Measurements from ENCODE around the gene LAMC2. TPM values are rescaled to one million over a fixed set of nuclear protein-coding genes. Genes with fewer than 3 reads are reported as not detected.

The LAMC2 gene
- total RNA-seq, 2 experiments from 2014 or later: not detected

DNA sequence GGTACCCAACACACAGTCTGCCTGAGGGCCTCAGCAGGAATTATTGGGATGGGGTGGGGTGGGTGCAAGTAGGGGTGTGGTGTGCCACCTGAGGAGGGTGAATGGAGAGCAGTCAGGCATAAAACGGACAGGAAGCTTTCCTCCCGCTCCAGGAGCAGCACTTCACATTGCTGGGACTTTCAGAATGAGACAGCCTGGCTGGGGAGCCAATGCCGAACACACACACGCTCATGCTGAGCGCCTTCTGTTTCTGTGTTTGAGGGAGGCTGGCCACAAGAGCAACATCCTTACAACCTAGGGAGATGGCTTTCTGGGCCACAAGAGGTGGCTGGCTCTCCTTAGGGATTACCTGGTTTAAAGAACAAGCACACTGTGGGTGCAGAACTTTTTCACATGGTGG is 98.0 kb downstream of the LAMC2 start:
- ChIA-PET CTCF (interaction anchor here (2.6 kb wide), 1 partner anchor 342 kb away, joined by 8 read pairs; no protein-coding TSS in a partner anchor), POLR2A (no interaction called here)
- Mint-ChIP-seq H3K36me3 (ENCODE audit: low read depth) (no peaks in the 10 kb centered on the region), H3K4me1 (ENCODE audit: low read depth) (no peaks in the 10 kb centered on the region), H3K27ac (no peak overlapping the region), H3K9me3 (no peaks in the 10 kb centered on the region), H3K27me3 (peaks cover 8% of the 10 kb centered on the region), H3K4me3 (no peak overlapping the region)
- TF ChIP-seq, protein P1, sequence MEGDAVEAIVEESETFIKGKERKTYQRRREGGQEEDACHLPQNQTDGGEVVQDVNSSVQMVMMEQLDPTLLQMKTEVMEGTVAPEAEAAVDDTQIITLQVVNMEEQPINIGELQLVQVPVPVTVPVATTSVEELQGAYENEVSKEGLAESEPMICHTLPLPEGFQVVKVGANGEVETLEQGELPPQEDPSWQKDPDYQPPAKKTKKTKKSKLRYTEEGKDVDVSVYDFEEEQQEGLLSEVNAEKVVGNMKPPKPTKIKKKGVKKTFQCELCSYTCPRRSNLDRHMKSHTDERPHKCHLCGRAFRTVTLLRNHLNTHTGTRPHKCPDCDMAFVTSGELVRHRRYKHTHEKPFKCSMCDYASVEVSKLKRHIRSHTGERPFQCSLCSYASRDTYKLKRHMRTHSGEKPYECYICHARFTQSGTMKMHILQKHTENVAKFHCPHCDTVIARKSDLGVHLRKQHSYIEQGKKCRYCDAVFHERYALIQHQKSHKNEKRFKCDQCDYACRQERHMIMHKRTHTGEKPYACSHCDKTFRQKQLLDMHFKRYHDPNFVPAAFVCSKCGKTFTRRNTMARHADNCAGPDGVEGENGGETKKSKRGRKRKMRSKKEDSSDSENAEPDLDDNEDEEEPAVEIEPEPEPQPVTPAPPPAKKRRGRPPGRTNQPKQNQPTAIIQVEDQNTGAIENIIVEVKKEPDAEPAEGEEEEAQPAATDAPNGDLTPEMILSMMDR (IDR thresholded peaks at IDR 0.05): no peak
- intact Hi-C loops (cut with micrococcal nuclease): loop anchor here (5.0 to 10.0 kb wide), 2 partner anchors 338 to 401 kb away; no protein-coding TSS in a partner anchor
- ATAC-seq: no peak
- DNase-seq: no peak

DNA sequence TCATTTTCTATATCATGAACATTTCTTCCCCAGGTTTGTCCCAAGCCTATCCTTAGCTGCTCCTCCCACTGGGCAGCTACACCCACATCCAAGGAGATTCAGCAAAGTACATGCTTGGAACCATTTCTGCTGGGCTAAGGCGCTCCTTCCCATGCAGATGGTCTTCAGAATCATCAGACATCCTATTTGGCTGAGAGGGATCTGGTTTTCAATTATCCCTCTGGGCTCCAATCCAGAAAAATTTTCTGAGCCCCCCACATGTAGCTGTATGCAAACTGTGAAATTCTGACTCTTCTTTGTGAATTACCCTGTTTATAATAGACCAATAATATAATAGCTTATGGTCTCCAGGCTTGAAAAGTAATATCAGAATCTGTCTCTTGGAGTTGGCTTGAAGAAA is 99.2 kb downstream of the LAMC2 start:
- Mint-ChIP-seq H3K9me3 (no peaks in the 10 kb centered on the region), H3K4me3 (no peak overlapping the region), H3K4me1 (ENCODE audit: low read depth) (no peaks in the 10 kb centered on the region), H3K27ac (no peak overlapping the region), H3K36me3 (ENCODE audit: low read depth) (no peaks in the 10 kb centered on the region), H3K27me3 (peaks cover 8% of the 10 kb centered on the region)
- intact Hi-C loops (cut with micrococcal nuclease): loop anchor here (10.0 kb wide), 1 partner anchor 400 kb away; no protein-coding TSS in a partner anchor
- DNase-seq (no peak), ATAC-seq (no peak)
- TF ChIP-seq, protein P1 (IDR thresholded peaks at IDR 0.05): no peak
- CTCF ChIA-PET: no interaction called here
- POLR2A ChIA-PET: no interaction called here

DNA sequence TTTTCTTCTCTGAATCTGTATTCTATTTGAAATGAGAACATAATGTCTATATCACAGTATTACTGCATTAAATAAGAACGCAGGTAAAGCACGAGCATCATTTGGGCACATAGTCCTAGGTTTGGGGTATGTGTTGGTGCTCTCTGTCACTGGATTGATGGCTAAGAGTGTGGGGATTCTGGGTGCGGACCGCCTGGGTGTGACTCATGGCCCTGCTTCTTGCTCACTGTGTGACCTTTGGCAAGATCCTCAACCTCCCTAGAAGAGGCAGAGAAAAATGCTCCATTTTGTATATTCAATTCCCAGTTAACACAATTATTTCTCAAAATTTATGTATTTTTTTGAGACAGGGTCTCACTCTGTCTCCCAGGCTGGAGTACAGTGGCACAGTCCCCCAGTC is 99.7 kb downstream of the LAMC2 start:
- POLR2A ChIA-PET: no interaction called here
- peaks cover 8% of the 10 kb centered on the region for H3K27me3 Mint-ChIP-seq
- no peaks in the 10 kb centered on the region for H3K36me3 Mint-ChIP-seq (ENCODE audit: low read depth)
- H3K4me3 Mint-ChIP-seq: no peak overlapping the region
- no peak overlapping the region for H3K27ac Mint-ChIP-seq
- no peak for ATAC-seq
- no peak for DNase-seq
- no peaks in the 10 kb centered on the region for H3K4me1 Mint-ChIP-seq (ENCODE audit: low read depth)
- no peaks in the 10 kb centered on the region for H3K9me3 Mint-ChIP-seq
- intact Hi-C loops (cut with micrococcal nuclease): loop anchor here (10.0 kb wide), 1 partner anchor 399 kb away; no protein-coding TSS in a partner anchor
- TF ChIP-seq, protein P1 (IDR thresholded peaks at IDR 0.05): no peak
- CTCF ChIA-PET: no interaction called here

DNA sequence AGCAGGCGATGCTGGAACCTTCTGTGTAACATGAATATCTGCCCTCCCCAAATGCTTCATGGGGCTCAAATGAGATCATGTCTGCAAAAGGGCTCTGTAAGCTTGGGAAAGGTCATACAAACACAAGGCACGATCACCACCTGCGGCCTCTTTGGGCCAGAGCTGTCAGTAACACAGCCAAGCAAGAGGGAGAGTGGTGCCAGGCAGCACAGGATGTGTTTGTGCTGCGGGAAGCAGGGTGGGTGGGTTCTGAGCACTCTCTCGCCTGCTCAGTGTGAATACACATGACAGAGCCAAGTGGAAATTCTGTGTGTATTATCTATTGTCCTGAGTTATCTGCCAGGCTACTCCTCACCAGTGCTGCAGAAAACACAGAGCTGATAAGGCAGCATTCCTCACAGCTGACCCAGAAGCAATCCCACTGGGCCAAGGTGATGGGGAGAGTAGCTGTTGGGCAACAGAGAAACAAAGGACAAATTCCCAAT is 101.2 kb downstream of the LAMC2 start:
- Mint-ChIP-seq H3K27me3 (peaks cover 7% of the 10 kb centered on the region), H3K9me3 (no peaks in the 10 kb centered on the region), H3K4me1 (ENCODE audit: low read depth) (no peaks in the 10 kb centered on the region), H3K4me3 (no peak overlapping the region), H3K36me3 (ENCODE audit: low read depth) (no peaks in the 10 kb centered on the region), H3K27ac (no peak overlapping the region)
- ATAC-seq (no peak), DNase-seq (no peak)
- CTCF ChIA-PET: no interaction called here
- TF ChIP-seq, protein P1 (IDR thresholded peaks at IDR 0.05): no peak
- intact Hi-C loops (cut with micrococcal nuclease): loop anchor here (10.0 kb wide), 1 partner anchor 398 kb away; no protein-coding TSS in a partner anchor
- POLR2A ChIA-PET: interaction anchor here (0.6 kb wide), 1 partner anchor 173 kb away, joined by 5 read pairs; no protein-coding TSS in a partner anchor

DNA sequence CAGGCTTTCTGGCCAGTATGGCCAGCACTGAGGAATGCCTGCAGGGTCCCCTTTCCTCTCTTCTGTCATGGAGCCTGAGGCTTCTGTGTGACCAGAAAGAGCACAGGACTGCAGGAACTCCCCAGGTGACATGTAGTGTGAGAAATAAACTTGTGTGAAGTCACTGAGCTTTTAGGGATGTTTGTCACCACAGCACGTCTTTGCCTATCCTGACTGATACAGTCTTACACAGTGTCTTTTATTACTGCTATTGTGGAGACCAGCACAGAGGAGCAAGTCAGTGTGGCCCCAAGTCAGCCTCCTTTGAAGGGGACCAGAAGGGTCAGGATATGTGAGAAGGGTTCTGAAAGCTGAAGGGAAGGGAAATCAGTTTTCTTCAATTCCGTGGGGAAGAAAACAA is 102.5 kb downstream of the LAMC2 start:
- Mint-ChIP-seq H3K36me3 (ENCODE audit: low read depth) (no peaks in the 10 kb centered on the region), H3K27me3 (peaks cover 7% of the 10 kb centered on the region), H3K4me3 (no peak overlapping the region), H3K27ac (no peak overlapping the region), H3K9me3 (no peaks in the 10 kb centered on the region), H3K4me1 (ENCODE audit: low read depth) (no peaks in the 10 kb centered on the region)
- no peak for DNase-seq
- CTCF ChIA-PET: interaction anchor here (1.2 kb wide), 1 partner anchor 29 kb away, joined by 3 read pairs; no protein-coding TSS in a partner anchor
- ATAC-seq: no peak
- intact Hi-C loops (cut with micrococcal nuclease): loop anchor here (10.0 kb wide), 1 partner anchor 396 kb away; no protein-coding TSS in a partner anchor
- POLR2A ChIA-PET: no interaction called here
- TF ChIP-seq, protein P1 (IDR thresholded peaks at IDR 0.05): no peak
